HepG2 (cell line): ENCODE measurements around the gene PPP1R13L. TPM values are rescaled to one million over a fixed set of nuclear protein-coding genes. Genes with fewer than 3 reads are reported as not detected.

Experiments used
- ARNT ChIP-seq: fragments of 450-650 bp; IDR thresholded peaks from 2 replicates; pipeline ENCODE4 v1.6.1; 2017
- CENPT ChIP-seq: sonication (generic); formaldehyde crosslinking; IDR thresholded peaks from 2 replicates; pipeline ENCODE4 v1.8.0; 2022; ENCODE audit warnings: low read depth, mild to moderate bottlenecking, moderate library complexity, missing genetic modification reagents
- DNMT3B ChIP-seq: conservative IDR thresholded peaks from 2 replicates; pipeline ENCODE4 v1.6.1; 2016; ENCODE audit warnings: missing biosample characterization, control low read depth
- IKZF4 ChIP-seq: sonication (generic); formaldehyde crosslinking; IDR thresholded peaks from 2 replicates; pipeline ENCODE4 v1.5.1; 2020; ENCODE audit warnings: borderline replicate concordance, mild to moderate bottlenecking, low read depth, missing genetic modification reagents; ENCODE audit errors: not compliant biosample characterization
- KLF13 ChIP-seq: sonication (generic); formaldehyde crosslinking; IDR thresholded peaks from 2 replicates; pipeline ENCODE4 v1.4.0; 2020; ENCODE audit warnings: mild to moderate bottlenecking, missing genetic modification reagents
- KLF15 ChIP-seq: sonication (generic); formaldehyde crosslinking; IDR thresholded peaks from 2 replicates; pipeline ENCODE4 v1.8.1; 2023; ENCODE audit warnings: borderline replicate concordance, mild to moderate bottlenecking, inconsistent platforms, missing genetic modification reagents, mixed read lengths
- MEIS2 ChIP-seq: sonication (generic); formaldehyde crosslinking; IDR thresholded peaks from 2 replicates; pipeline ENCODE4 v1.9.0; 2021; ENCODE audit warnings: mild to moderate bottlenecking, missing genetic modification reagents
- NFKB2 ChIP-seq: sonication (generic); formaldehyde crosslinking; IDR thresholded peaks from 2 replicates; pipeline ENCODE4 v1.4.0; 2020; ENCODE audit warnings: missing genetic modification reagents, borderline replicate concordance
- NR1H2 ChIP-seq: sonication (generic); formaldehyde crosslinking; IDR thresholded peaks from 2 replicates; pipeline ENCODE4 v1.8.1; 2022; ENCODE audit warnings: low read depth, missing genetic modification reagents, borderline replicate concordance
- PHF8 ChIP-seq: sonication (generic); formaldehyde crosslinking; IDR thresholded peaks from 2 replicates; pipeline ENCODE4 v1.5.0; 2020; ENCODE audit warnings: missing genetic modification reagents
- PLRG1 ChIP-seq: fragments of 450-650 bp; conservative IDR thresholded peaks from 2 replicates; pipeline ENCODE4 v1.6.1; 2016
- RXRA ChIP-seq: sonication (generic); formaldehyde crosslinking; IDR thresholded peaks from 2 replicates; pipeline ENCODE4 v1.5.1; 2020; ENCODE audit warnings: missing genetic modification reagents
- SOX5 ChIP-seq: IDR thresholded peaks from 2 replicates; pipeline ENCODE4 v1.6.1; 2016; ENCODE audit warnings: borderline replicate concordance
- YY1 ChIP-seq: IDR thresholded peaks from 2 replicates; pipeline ENCODE4 v1.6.1; 2011; ENCODE audit warnings: low read length, low read depth, moderate library complexity, mild to moderate bottlenecking; ENCODE audit not compliant: insufficient read depth, insufficient replicate concordance
- ZNF326 ChIP-seq: sonication (generic); formaldehyde crosslinking; IDR thresholded peaks from 2 replicates; pipeline ENCODE4 v1.4.0; 2020; ENCODE audit warnings: missing genetic modification reagents, borderline replicate concordance
- ZNF543 ChIP-seq: sonication (generic); formaldehyde crosslinking; IDR thresholded peaks from 2 replicates; pipeline ENCODE4 v1.4.0; 2020; ENCODE audit warnings: mild to moderate bottlenecking, missing genetic modification reagents
- ZNF547 ChIP-seq: sonication (generic); formaldehyde crosslinking; IDR thresholded peaks from 2 replicates; pipeline ENCODE4 v1.5.1; 2020; ENCODE audit warnings: mild to moderate bottlenecking, missing genetic modification reagents
- ZNF589 ChIP-seq: sonication (generic); formaldehyde crosslinking; conservative IDR thresholded peaks from 2 replicates; pipeline ENCODE4 v1.8.0; 2022; ENCODE audit warnings: mild to moderate bottlenecking, moderate library complexity, missing genetic modification reagents
- ZNF737 ChIP-seq: sonication (generic); formaldehyde crosslinking; IDR thresholded peaks from 2 replicates; pipeline ENCODE4 v1.5.0; 2020; ENCODE audit warnings: missing genetic modification reagents, mild to moderate bottlenecking, borderline replicate concordance
- polyA plus RNA-seq, 8 experiments: library from polyadenylated mRNA; depleted of rRNA in 3 of 8; stranded (reverse) in 7 of 8; unstranded in 1 of 8; fragments of >200 nt; fragmentation: Illumina TruSeq in 4 of 8; extraction: Trizol in 4 of 8; gene quantifications; 2 replicates each; pipeline versions ENCODE4 v1.2.1 to v1.2.3, GENCODE V29; 2011 to 2016; ENCODE audit warnings: low read depth in 4 of 8, missing spikeins in 1 of 8, mixed read lengths in 1 of 8; ENCODE audit not compliant: insufficient read depth in 1 of 8
- total RNA-seq, 5 experiments: library from RNA; depleted of rRNA; stranded (reverse); fragments of >200 nt; fragmentation: Illumina TruSeq; extraction: Trizol; gene quantifications; 2 replicates each; pipeline ENCODE4 v1.2.3, GENCODE V29; 2016; ENCODE audit warnings: low read depth in 1 of 5
- TF ChIP-seq, protein P1 (sequence below): sonication (generic); formaldehyde crosslinking; conservative IDR thresholded peaks from 2 replicates; pipeline ENCODE4 v1.4.0; 2020; ENCODE audit warnings: missing genetic modification reagents
- TF ChIP-seq, protein P2 (sequence below): sonication (generic); formaldehyde crosslinking; IDR thresholded peaks from 2 replicates; pipeline ENCODE4 v1.4.0; 2020; ENCODE audit warnings: missing genetic modification reagents
- TF ChIP-seq, protein P3 (sequence below): sonication (generic); formaldehyde crosslinking; IDR thresholded peaks from 2 replicates; pipeline ENCODE4 v1.4.0; 2020; ENCODE audit warnings: mild to moderate bottlenecking, missing genetic modification reagents
- TF ChIP-seq, protein P4 (sequence below): IDR thresholded peaks from 2 replicates; pipeline ENCODE4 v1.6.1; 2016; ENCODE audit warnings: mild to moderate bottlenecking, missing biosample characterization, missing genetic modification reagents
- TF ChIP-seq, protein P5 (sequence below): sonication (generic); formaldehyde crosslinking; IDR thresholded peaks from 2 replicates; pipeline ENCODE4 v1.8.1; 2023; ENCODE audit warnings: mild to moderate bottlenecking, missing genetic modification reagents
- TF ChIP-seq, protein P6 (sequence below): sonication (generic); formaldehyde crosslinking; IDR thresholded peaks from 2 replicates; pipeline ENCODE4 v1.5.1; 2020; ENCODE audit warnings: missing genetic modification reagents, mild to moderate bottlenecking, borderline replicate concordance

The PPP1R13L gene
- total and polyA plus RNA-seq, 2 of the 13 experiments (the other 11 are each of a cell fraction or from before 2014, with no cell fraction given), result 1.3 to 6.6 TPM

DNA sequence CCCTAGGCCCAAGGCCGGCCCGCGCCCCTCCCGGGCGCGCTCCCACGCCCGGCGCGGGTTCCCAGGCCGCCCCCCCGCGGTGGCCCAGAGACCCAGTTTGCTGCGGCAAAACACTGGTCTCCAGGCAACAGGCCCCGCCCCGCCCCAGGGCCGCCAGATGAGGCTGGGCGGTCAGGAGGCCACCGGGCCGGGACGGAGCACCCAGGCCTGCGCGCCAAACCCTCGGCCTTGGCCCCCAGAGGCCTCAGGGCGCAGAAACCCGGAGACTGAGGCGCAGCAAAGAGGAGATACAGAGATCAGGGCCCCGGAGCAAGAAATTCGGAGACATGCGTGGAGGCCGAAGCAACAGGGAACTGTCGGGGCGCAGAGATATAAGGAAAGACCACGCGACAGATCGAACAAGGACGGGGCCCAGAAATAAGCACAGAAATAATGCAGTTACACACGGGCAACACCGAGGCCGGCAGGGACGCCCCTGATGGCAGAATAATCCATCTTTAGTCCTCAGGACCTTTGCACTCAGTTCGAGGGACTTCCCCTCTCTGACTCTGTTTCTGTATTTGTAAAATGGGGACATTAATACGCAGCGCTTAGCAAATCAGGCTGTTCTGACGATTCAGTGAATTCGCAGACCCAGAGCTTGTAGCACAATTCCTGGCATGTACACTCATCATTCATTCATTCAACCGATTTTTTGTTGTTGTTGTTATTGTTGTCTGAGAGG, 39.6 kb upstream of the PPP1R13L start (continued):
- peak; percentile 22 for TF ChIP-seq YY1
- TF ChIP-seq KLF13 (CRISPR knock-in tag), result no peak
- TF ChIP-seq NR1H2 (CRISPR knock-in tag), result no peak
- no peak for TF ChIP-seq ZNF589 (CRISPR knock-in tag)
- TF ChIP-seq MEIS2 (CRISPR knock-in tag), result no peak
- peak; percentile 79 for TF ChIP-seq SOX5 (CRISPR knock-in tag)
- TF ChIP-seq, protein P1, sequence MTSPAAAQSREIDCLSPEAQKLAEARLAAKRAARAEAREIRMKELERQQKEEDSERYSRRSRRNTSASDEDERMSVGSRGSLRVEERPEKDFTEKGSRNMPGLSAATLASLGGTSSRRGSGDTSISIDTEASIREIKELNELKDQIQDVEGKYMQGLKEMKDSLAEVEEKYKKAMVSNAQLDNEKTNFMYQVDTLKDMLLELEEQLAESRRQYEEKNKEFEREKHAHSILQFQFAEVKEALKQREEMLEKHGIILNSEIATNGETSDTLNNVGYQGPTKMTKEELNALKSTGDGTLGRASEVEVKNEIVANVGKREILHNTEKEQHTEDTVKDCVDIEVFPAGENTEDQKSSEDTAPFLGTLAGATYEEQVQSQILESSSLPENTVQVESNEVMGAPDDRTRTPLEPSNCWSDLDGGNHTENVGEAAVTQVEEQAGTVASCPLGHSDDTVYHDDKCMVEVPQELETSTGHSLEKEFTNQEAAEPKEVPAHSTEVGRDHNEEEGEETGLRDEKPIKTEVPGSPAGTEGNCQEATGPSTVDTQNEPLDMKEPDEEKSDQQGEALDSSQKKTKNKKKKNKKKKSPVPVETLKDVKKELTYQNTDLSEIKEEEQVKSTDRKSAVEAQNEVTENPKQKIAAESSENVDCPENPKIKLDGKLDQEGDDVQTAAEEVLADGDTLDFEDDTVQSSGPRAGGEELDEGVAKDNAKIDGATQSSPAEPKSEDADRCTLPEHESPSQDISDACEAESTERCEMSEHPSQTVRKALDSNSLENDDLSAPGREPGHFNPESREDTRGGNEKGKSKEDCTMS (CRISPR knock-in tag), result no peak
- no peak for TF ChIP-seq ZNF326 (CRISPR knock-in tag)
- TF ChIP-seq, protein P2, sequence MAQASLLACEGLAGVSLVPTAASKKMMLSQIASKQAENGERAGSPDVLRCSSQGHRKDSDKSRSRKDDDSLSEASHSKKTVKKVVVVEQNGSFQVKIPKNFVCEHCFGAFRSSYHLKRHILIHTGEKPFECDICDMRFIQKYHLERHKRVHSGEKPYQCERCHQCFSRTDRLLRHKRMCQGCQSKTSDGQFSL (CRISPR knock-in tag), result no peak
- TF ChIP-seq KLF15 (CRISPR knock-in tag), result no peak
- TF ChIP-seq DNMT3B, result no peak
- TF ChIP-seq, protein P3, sequence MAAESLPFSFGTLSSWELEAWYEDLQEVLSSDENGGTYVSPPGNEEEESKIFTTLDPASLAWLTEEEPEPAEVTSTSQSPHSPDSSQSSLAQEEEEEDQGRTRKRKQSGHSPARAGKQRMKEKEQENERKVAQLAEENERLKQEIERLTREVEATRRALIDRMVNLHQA (CRISPR knock-in tag), result no peak
- TF ChIP-seq ZNF543 (CRISPR knock-in tag), result no peak
- TF ChIP-seq ARNT, result no peak
- TF ChIP-seq, protein P4, sequence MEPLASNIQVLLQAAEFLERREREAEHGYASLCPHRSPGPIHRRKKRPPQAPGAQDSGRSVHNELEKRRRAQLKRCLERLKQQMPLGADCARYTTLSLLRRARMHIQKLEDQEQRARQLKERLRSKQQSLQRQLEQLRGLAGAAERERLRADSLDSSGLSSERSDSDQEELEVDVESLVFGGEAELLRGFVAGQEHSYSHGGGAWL (CRISPR knock-in tag), result no peak
- no peak for TF ChIP-seq ZNF737 (CRISPR knock-in tag)
- peak; percentile 55 for TF ChIP-seq RXRA (CRISPR knock-in tag)
- TF ChIP-seq PHF8 (CRISPR knock-in tag), result peak; percentile 63
- TF ChIP-seq, protein P5, sequence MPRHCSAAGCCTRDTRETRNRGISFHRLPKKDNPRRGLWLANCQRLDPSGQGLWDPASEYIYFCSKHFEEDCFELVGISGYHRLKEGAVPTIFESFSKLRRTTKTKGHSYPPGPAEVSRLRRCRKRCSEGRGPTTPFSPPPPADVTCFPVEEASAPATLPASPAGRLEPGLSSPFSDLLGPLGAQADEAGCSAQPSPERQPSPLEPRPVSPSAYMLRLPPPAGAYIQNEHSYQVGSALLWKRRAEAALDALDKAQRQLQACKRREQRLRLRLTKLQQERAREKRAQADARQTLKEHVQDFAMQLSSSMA (CRISPR knock-in tag), result no peak
- TF ChIP-seq IKZF4 (CRISPR knock-in tag), result no peak
- no peak for TF ChIP-seq CENPT (CRISPR knock-in tag)
- peak; percentile 37; the same call in 1 of the 2 replicates for TF ChIP-seq ZNF547 (CRISPR knock-in tag)
- no peak for TF ChIP-seq PLRG1
- TF ChIP-seq, protein P6, sequence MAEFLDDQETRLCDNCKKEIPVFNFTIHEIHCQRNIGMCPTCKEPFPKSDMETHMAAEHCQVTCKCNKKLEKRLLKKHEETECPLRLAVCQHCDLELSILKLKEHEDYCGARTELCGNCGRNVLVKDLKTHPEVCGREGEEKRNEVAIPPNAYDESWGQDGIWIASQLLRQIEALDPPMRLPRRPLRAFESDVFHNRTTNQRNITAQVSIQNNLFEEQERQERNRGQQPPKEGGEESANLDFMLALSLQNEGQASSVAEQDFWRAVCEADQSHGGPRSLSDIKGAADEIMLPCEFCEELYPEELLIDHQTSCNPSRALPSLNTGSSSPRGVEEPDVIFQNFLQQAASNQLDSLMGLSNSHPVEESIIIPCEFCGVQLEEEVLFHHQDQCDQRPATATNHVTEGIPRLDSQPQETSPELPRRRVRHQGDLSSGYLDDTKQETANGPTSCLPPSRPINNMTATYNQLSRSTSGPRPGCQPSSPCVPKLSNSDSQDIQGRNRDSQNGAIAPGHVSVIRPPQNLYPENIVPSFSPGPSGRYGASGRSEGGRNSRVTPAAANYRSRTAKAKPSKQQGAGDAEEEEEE (CRISPR knock-in tag), result no peak
- TF ChIP-seq NFKB2 (CRISPR knock-in tag), result peak; percentile 43; the same call in 1 of the 2 replicates
